Peyer's patch (tissue), 4 donors: ENCODE measurements around the gene WDR93.

Experiments used
- POLR2A ChIP-seq, 2 donors: fragments of 450-650 bp; IDR thresholded peaks; one replicate each; pipeline ENCODE4 v1.5.1; 2017; ENCODE audit warnings: antibody characterized with exemption in 2 of 2, mild to moderate bottlenecking in 2 of 2, moderate library complexity in 2 of 2
- TF ChIP-seq, protein P1 (sequence below), 6 experiments: fragments of 450-650 bp in 4 of 6; fragments of 200-600 bp in 2 of 6; sonication (generic) in 1 of 6; IDR thresholded peaks; one replicate each; pipeline ENCODE4 v1.5.1; 2017 to 2019; ENCODE audit warnings: antibody characterized with exemption in 6 of 6, mild to moderate bottlenecking in 3 of 6, moderate library complexity in 1 of 6

DNA sequence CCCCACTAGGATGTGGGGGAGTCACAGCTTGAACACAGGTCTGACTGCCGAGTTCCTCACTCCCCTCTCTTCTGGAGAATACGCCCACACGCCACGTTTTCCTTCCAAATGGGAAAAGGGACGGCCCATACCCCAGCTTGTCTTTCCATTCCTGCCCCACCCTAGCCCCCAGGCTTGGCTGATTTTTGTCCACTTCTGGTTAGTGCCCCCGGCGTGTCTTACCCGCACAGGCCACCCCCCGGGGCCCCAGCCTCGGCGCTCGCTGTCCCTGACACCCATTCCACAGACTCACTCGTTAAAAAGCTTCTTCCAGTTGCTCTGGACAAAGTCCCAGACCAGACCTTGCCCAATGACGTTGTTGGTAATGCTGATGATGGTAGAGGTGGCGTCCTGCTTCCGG, 100.0 kb downstream of the WDR93 start:
- TF ChIP-seq, protein P1, sequence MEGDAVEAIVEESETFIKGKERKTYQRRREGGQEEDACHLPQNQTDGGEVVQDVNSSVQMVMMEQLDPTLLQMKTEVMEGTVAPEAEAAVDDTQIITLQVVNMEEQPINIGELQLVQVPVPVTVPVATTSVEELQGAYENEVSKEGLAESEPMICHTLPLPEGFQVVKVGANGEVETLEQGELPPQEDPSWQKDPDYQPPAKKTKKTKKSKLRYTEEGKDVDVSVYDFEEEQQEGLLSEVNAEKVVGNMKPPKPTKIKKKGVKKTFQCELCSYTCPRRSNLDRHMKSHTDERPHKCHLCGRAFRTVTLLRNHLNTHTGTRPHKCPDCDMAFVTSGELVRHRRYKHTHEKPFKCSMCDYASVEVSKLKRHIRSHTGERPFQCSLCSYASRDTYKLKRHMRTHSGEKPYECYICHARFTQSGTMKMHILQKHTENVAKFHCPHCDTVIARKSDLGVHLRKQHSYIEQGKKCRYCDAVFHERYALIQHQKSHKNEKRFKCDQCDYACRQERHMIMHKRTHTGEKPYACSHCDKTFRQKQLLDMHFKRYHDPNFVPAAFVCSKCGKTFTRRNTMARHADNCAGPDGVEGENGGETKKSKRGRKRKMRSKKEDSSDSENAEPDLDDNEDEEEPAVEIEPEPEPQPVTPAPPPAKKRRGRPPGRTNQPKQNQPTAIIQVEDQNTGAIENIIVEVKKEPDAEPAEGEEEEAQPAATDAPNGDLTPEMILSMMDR (IDR thresholded peaks at IDR 0.05) = no peak
- no peak for TF ChIP-seq POLR2A (IDR thresholded peaks at IDR 0.05)
